ENCODE results near the gene SARDH. TPM values are rescaled to one million over a fixed set of nuclear protein-coding genes. Genes with fewer than 3 reads are reported as not detected.

Gene SARDH
- total RNA-seq, 2 donors from 2014 or later, result 0.36 to 0.38 TPM

- Mint-ChIP-seq H3K4me1 (ENCODE audit: low read depth in 2 of 2) (no peaks in the 10 kb centered on the region), H3K9me3 (no peaks in the 10 kb centered on the region), H3K4me3 (no peak overlapping the region), H3K36me3 (no peaks in the 10 kb centered on the region), H3K27me3 (no peaks in the 10 kb centered on the region), H3K27ac (no peak overlapping the region)
- DNase-seq (ENCODE audit: low spot score) (no peak), ATAC-seq (no peak)
Measured at GRCh38 chr9:133780404-133780945, 42.3 kb upstream of the SARDH start.

- Mint-ChIP-seq H3K4me3 (no peak overlapping the region), H3K4me1 (ENCODE audit: low read depth in 2 of 2) (no peaks in the 10 kb centered on the region), H3K9me3 (no peaks in the 10 kb centered on the region), H3K27me3 (no peaks in the 10 kb centered on the region), H3K27ac (no peak overlapping the region), H3K36me3 (no peaks in the 10 kb centered on the region)
- ATAC-seq, result no peak
- DNase-seq (ENCODE audit: low spot score), result no peak
Measured at GRCh38 chr9:133779516-133780403, 41.6 kb upstream of the SARDH start.

- Mint-ChIP-seq H3K27me3 (no peaks in the 10 kb centered on the region), H3K4me1 (ENCODE audit: low read depth in 2 of 2) (no peaks in the 10 kb centered on the region), H3K4me3 (no peak overlapping the region), H3K9me3 (no peaks in the 10 kb centered on the region), H3K36me3 (no peaks in the 10 kb centered on the region), H3K27ac (no peak overlapping the region)
- ATAC-seq (no peak), DNase-seq (ENCODE audit: low spot score) (no peak)
Measured at GRCh38 chr9:133779081-133779480, 40.9 kb upstream of the SARDH start.

GRCh38 chr9:133778336-133779013 lies 40.3 kb upstream of the SARDH start:
- Mint-ChIP-seq H3K36me3 (no peaks in the 10 kb centered on the region), H3K27ac (no peak overlapping the region), H3K4me1 (ENCODE audit: low read depth in 2 of 2) (no peaks in the 10 kb centered on the region), H3K9me3 (no peaks in the 10 kb centered on the region), H3K27me3 (no peaks in the 10 kb centered on the region), H3K4me3 (no peak overlapping the region)
- DNase-seq (ENCODE audit: low spot score) (no peak), ATAC-seq (no peak)

- no peaks in the 10 kb centered on the region for H3K36me3 Mint-ChIP-seq
- H3K27ac Mint-ChIP-seq, result no peak overlapping the region
- no peaks in the 10 kb centered on the region for H3K27me3 Mint-ChIP-seq
- DNase-seq (ENCODE audit: low spot score), result no peak
- H3K9me3 Mint-ChIP-seq, result no peaks in the 10 kb centered on the region
- no peak overlapping the region for H3K4me3 Mint-ChIP-seq
- no peak for ATAC-seq
- no peaks in the 10 kb centered on the region for H3K4me1 Mint-ChIP-seq (ENCODE audit: low read depth in 2 of 2)
Measured at GRCh38 chr9:133777871-133778270, 39.7 kb upstream of the SARDH start.

GRCh38 chr9:133777068-133777791 lies 39.1 kb upstream of the SARDH start:
- ATAC-seq (no peak), DNase-seq (ENCODE audit: low spot score) (no peak)
- H3K36me3 Mint-ChIP-seq, result no peaks in the 10 kb centered on the region
- H3K27me3 Mint-ChIP-seq, result no peaks in the 10 kb centered on the region
- H3K4me1 Mint-ChIP-seq (ENCODE audit: low read depth in 2 of 2), result no peaks in the 10 kb centered on the region
- no peak overlapping the region for H3K27ac Mint-ChIP-seq
- H3K4me3 Mint-ChIP-seq, result no peak overlapping the region
- H3K9me3 Mint-ChIP-seq, result no peaks in the 10 kb centered on the region

- no peaks in the 10 kb centered on the region for H3K9me3 Mint-ChIP-seq
- H3K27ac Mint-ChIP-seq, result no peak overlapping the region
- no peaks in the 10 kb centered on the region for H3K4me1 Mint-ChIP-seq (ENCODE audit: low read depth in 2 of 2)
- DNase-seq (ENCODE audit: low spot score) (peak; percentile 58), ATAC-seq (no peak)
- H3K27me3 Mint-ChIP-seq, result no peaks in the 10 kb centered on the region
- H3K4me3 Mint-ChIP-seq, result no peak overlapping the region
- no peaks in the 10 kb centered on the region for H3K36me3 Mint-ChIP-seq
Measured at GRCh38 chr9:133775951-133776905, 38.1 kb upstream of the SARDH start.

- Mint-ChIP-seq H3K4me1 (ENCODE audit: low read depth in 2 of 2) (no peaks in the 10 kb centered on the region), H3K27me3 (no peaks in the 10 kb centered on the region), H3K36me3 (no peaks in the 10 kb centered on the region), H3K9me3 (no peaks in the 10 kb centered on the region), H3K27ac (no peak overlapping the region), H3K4me3 (no peak overlapping the region)
- ATAC-seq (no peak), DNase-seq (ENCODE audit: low spot score) (no peak)
Measured at GRCh38 chr9:133775291-133775690, 37.1 kb upstream of the SARDH start.

- H3K27ac Mint-ChIP-seq, result no peak overlapping the region
- H3K4me1 Mint-ChIP-seq (ENCODE audit: low read depth in 2 of 2), result no peaks in the 10 kb centered on the region
- no peak for ATAC-seq
- no peak overlapping the region for H3K4me3 Mint-ChIP-seq
- H3K9me3 Mint-ChIP-seq, result no peaks in the 10 kb centered on the region
- DNase-seq (ENCODE audit: low spot score), result peak; percentile 57
- H3K27me3 Mint-ChIP-seq, result no peaks in the 10 kb centered on the region
- no peaks in the 10 kb centered on the region for H3K36me3 Mint-ChIP-seq
Measured at GRCh38 chr9:133774799-133775198, 36.6 kb upstream of the SARDH start.

- Mint-ChIP-seq H3K9me3 (no peaks in the 10 kb centered on the region), H3K36me3 (no peaks in the 10 kb centered on the region), H3K27me3 (no peaks in the 10 kb centered on the region), H3K4me1 (ENCODE audit: low read depth in 2 of 2) (no peaks in the 10 kb centered on the region), H3K27ac (no peak overlapping the region), H3K4me3 (no peak overlapping the region)
- ATAC-seq, result no peak
- DNase-seq (ENCODE audit: low spot score), result no peak
Measured at GRCh38 chr9:133773889-133774655, 35.9 kb upstream of the SARDH start.

GRCh38 chr9:133772581-133772980 lies 34.4 kb upstream of the SARDH start:
- ATAC-seq (no peak), DNase-seq (ENCODE audit: low spot score) (no peak)
- Mint-ChIP-seq H3K4me1 (ENCODE audit: low read depth in 2 of 2) (no peaks in the 10 kb centered on the region), H3K27me3 (no peaks in the 10 kb centered on the region), H3K4me3 (no peak overlapping the region), H3K9me3 (no peaks in the 10 kb centered on the region), H3K27ac (no peak overlapping the region), H3K36me3 (no peaks in the 10 kb centered on the region)

Data from natural killer cell treated with Interleukin-12 subunit alpha and Interleukin-12 subunit beta and Interleukin-15 and Interleukin-18, amount 100 ng/mL, for 72 hours (primary cell).